Renal pelvis (tissue), 4 donors: Measurements from ENCODE around the gene ZNF148. TPM values are rescaled to one million over a fixed set of nuclear protein-coding genes. Genes with fewer than 3 reads are reported as not detected.

Source experiments
- DNase-seq: peaks from one replicate; pipeline ENCODE4 v3.0.0-alpha.2; 2013
- polyA plus RNA-seq, 3 donors: library from polyadenylated mRNA; unstranded; fragments of 120-200 nt; gene quantifications; one replicate each; pipeline ENCODE4 v1.2.1, GENCODE V29; 2013; ENCODE audit not compliant: insufficient read length in 3 of 3

Gene ZNF148
- polyA plus RNA-seq, 3 donors, result 40.3 to 47.3 (median 43.5) TPM

- DNase-seq, result no peak
Observed at GRCh38 chr3:125340121-125340520, 35.0 kb downstream of the ZNF148 start.

GRCh38 chr3:125337506-125337905 is 37.6 kb downstream of the ZNF148 start:
- no peak for DNase-seq

GRCh38 chr3:125334675-125335560 is 40.2 kb downstream of the ZNF148 start:
- no peak for DNase-seq

DNA sequence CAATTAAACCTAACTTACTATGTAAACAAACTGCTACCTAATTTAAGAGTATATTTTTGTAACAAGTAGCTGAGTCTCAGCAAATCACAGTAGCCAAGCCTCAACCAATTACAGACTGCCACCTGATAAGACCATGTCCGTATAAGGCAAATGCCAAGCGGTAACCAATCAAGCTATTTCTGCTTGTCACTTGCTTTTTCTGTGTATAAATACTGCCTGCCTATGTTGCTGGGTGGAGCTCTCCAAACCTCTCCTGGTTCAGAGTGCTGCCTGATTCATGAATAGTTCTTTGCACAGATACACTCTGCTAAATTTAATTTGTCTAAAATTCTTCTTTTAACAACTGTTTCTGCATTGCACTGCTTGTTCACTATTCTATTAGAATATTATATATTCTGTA is 42.6 kb downstream of the ZNF148 start:
- no peak for DNase-seq

GRCh38 chr3:125331243-125331642 is 43.9 kb downstream of the ZNF148 start:
- DNase-seq, result no peak

DNA sequence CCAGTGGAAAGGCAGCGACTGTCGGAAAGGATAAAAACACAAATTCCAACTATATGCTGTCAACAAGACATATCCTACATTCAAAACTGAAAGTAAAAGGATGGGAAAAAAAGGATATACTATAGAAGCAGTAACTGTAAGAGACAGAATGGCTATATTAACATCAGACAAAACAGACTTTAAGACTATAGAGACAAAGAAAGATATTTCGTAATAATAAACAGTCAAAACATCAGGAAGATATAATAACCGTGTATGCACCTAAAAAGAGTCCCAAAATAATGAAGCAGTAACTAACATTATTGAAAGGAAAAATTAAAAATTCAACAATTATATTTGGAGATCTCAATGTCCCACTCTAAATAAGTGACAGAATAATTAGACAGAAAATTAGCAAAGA is 48.2 kb downstream of the ZNF148 start:
- no peak for DNase-seq

- no peak for DNase-seq
Observed at GRCh38 chr3:125325746-125326145, 49.4 kb downstream of the ZNF148 start.

- no peak for DNase-seq
Observed at GRCh38 chr3:125324341-125324740, 50.8 kb downstream of the ZNF148 start.

DNA sequence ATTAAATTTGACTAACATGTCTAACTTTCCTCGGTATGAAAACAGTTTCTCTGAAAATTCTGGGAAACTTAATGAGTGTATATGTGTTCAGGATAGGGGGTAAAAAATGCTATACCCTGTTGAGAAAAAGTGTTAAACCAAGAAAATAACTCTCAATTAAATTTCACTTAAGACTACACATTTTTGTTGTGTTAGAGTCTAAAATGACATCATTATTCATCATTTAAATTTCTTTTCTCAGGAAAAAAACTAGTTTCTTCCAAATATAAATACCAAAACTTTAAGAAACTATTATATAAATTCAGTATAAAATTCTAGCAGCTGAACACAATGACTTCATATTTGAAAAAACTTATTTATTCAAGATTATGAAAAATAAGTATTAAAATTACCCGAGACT is 52.2 kb downstream of the ZNF148 start:
- DNase-seq, result no peak

- DNase-seq, result peak; percentile 81
Observed at GRCh38 chr3:125322166-125322565, 53.0 kb downstream of the ZNF148 start.

DNA sequence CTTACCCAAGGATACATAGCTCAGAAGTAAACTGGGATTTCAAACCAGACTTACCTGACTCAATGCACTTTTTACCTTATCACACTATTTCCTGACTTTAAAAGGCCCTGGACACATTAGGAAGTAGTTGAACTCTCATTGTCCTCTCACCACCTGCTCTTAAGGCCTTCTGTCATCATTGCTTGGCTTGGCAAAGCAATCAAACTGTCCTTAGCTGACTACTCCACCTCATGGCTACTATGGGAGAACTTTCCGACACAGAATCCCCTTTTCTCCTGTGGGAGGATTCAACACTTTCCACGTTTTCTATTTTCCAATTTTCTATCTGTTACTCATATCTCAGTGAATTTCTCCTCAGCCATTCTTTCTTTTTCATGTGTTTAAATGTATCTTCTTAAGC is 55.4 kb downstream of the ZNF148 start:
- DNase-seq, result no peak

DNA sequence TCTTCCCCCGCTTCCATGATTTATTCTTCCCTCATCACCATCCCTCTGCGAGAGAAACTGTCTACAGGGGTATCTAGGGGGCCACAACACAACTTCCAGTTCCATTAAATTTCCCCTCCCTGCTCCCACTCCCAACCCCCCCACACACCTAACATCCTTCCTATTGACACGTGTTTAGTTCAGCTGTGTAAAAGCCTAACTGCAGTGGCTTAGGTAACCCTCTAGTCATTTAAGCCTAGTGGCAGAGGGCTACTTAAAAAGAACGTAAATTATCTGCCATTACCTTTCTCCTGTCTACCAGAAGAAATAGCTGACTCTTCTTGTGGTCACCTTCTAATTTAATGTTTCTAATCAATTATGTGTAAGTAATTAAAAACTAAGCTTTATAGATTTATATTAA is 56.3 kb downstream of the ZNF148 start:
- peak; percentile 23 for DNase-seq

GRCh38 chr3:125318167-125318865 is 56.8 kb downstream of the ZNF148 start:
- peak; percentile 34 for DNase-seq

DNA sequence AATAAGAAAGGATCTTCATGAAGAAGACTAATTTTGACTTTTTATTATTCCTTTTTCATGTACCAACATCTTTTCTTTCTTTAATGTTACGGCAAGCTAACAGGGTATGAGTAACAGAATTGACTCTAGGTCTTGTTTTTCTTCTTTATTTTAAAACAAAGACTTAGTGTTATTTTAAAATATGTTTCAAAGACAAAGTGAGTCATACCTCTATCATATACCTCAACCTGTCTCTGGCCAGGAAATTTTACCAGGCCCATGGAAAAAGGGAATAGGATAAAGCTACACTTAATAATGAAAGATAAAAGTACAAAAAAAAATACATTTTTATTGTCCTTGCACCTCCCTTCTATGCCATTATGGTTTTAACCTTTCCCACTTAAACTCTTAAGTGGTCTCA is 57.4 kb downstream of the ZNF148 start:
- DNase-seq, result no peak

DNA sequence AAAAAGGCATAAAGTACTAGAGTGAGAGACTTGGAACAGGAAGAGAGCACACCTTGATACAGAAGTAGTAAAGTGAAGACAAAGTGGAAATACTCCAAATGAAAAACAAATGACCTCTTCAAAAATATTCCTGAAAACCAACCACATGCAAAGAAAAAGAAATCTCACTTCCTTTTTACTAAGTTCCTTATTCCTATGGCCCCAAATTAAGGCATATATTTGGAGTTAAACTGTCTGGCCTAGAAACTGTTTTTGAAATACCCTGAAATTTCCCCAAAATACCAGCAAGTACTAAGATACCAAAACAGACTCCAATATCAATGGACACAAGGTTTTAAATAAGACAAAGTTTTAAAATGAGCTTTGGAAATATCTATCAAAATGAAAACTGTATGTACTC is 58.2 kb downstream of the ZNF148 start:
- DNase-seq, result no peak

- no peak for DNase-seq
Observed at GRCh38 chr3:125316246-125316645, 58.9 kb downstream of the ZNF148 start.

DNA sequence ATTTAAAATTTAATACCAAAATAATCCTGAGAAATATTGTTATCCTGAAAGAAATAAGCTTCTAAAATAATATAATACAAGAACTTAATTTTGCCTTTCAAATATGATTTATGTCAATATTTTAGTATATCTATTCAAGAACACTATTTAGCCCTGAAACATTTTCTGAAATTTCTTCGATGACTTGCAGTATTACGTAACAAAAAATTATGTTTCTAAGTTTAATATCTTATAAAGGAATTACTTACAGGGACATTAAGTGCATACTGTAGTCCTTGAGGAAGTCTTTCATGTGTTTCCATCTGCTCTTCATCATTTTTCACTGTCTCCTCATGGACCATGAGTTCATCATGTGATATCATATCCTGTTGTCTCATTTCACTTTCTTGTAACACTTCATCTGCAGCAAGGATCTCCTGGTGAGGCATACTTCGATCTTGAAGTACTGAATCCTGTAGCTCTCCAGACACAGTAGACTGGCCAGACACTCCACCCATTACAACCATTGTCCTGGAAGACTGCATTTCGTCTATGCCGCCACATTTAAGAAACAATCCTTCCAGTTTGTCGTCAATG is 62.0 kb downstream of the ZNF148 start:
- no peak for DNase-seq

DNA sequence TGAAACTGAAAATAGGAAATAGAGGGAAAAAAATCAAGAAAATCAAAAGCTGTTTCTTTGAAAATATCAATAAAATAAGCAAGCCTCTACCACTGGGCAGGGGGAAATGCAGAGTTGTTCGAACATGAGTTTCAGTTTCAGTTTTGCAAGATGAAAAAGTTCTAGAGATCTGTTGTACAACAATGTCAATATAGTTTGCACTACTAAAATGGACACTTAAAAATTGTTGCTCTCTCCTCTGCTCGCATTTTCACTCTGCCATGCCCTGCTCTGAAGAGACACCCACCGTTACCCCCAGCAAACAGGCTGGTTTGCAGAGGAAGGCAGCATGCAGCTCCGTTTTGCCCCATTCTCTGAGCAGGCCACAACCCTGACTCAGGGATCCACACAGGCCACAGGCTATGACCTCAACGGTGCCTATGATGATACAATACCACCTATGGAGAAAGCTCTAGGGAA is 64.5 kb downstream of the ZNF148 start:
- no peak for DNase-seq

- no peak for DNase-seq
Observed at GRCh38 chr3:125309476-125309875, 65.6 kb downstream of the ZNF148 start.

DNA sequence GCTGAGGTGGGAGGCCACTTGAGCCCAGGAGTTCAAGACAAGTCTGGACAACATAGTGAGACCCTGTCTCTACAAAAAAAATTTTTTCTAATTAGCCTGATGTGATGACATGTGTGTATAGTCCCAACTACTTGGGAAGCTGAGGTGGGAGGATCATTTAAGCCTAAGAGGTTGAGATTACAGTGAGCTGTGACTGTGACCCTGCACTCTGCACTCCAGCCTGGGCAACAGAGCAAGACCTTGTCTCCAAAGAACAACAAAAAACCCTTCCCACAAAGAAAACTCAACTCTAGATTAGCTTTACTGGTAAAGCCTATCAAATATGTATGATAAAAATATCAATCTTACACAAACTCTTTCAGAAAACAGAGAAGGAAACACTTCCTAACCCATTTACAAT is 68.5 kb downstream of the ZNF148 start:
- DNase-seq, result no peak

DNA sequence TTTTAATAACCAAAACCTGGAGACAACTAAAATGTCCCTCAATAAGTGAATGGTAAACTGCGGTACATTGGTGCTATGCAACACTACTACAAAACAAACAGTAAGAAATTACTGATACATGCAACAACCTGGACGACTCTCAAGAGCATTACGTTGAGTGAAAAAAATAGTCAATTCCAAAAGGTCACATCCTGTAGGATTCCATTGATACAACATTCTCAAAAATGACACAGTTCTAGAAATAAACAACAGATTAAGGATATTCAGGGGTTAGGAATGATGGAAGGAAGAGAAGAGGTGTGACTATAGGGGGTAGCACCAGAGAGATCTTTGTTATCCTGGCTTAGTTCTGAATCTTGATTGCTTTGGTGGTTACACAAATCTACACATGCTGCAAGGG is 72.2 kb downstream of the ZNF148 start:
- no peak for DNase-seq

DNA sequence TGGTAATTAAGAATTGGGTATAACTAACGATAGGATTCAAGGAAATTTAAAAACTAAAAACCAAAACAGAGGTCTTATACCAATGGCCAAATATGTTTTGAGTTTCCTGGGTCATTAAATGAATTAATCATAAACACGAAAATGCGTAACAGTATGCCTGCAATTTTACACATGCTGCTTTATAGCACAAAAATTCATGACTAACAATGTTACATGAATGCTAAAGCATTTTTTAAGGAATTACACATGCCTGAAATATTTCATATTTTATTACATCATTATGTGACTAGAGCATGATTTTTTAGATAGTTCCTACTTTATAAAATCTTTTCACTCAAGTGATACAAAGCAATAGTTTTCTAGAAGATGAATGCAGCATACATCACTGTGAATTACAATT is 74.7 kb downstream of the ZNF148 start:
- no peak for DNase-seq

DNA sequence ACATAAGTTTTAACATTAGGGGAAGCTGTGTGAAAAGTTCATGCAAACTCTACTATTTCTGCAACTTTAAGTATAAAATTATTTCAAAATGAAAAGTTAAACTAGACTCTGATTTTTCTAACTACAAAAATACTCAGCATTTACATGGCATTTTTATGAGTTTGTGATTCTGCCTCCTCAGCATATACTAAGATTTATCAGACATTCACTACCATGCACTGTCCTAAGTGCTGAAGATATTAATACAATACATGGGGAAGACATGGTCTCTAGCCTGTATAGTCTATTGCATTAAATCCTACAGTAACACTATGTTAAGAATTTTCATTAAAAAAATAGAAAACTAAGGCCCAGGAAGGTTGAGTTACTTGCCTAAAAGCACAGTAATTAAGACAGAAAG is 80.7 kb downstream of the ZNF148 start:
- no peak for DNase-seq
